Ishikawa (cell line): ENCODE results near the gene ATP6V0B.

Source experiments
- CEBPB ChIP-seq: IDR thresholded peaks from 2 replicates; pipeline ENCODE4 v1.6.1; 2012
- CREB1 ChIP-seq: IDR thresholded peaks from 2 replicates; pipeline ENCODE4 v1.6.1; 2012; ENCODE audit warnings: low read depth
- EGR1 ChIP-seq: IDR thresholded peaks from 2 replicates; pipeline ENCODE4 v1.6.1; 2012
- EP300 ChIP-seq: IDR thresholded peaks from 2 replicates; pipeline ENCODE4 v1.6.1; 2012; ENCODE audit warnings: borderline replicate concordance
- FOXM1 ChIP-seq: IDR thresholded peaks from 2 replicates; pipeline ENCODE4 v1.6.1; 2012; ENCODE audit warnings: low read depth, borderline replicate concordance
- NFIC ChIP-seq: IDR thresholded peaks from 2 replicates; pipeline ENCODE4 v1.6.1; 2012
- RAD21 ChIP-seq: IDR thresholded peaks from 2 replicates; pipeline ENCODE4 v1.6.1; 2012; ENCODE audit warnings: low read depth
- REST ChIP-seq: IDR thresholded peaks from 2 replicates; pipeline ENCODE4 v1.6.1; 2012; ENCODE audit warnings: low read depth, mild to moderate bottlenecking
- TAF1 ChIP-seq: IDR thresholded peaks from 2 replicates; pipeline ENCODE4 v1.6.1; 2012; ENCODE audit warnings: low read depth, mild to moderate bottlenecking
- TCF12 ChIP-seq: IDR thresholded peaks from 2 replicates; pipeline ENCODE4 v1.6.1; 2012; ENCODE audit warnings: low read depth
- TEAD4 ChIP-seq: IDR thresholded peaks from 2 replicates; pipeline ENCODE4 v1.6.1; 2012
- YY1 ChIP-seq: IDR thresholded peaks from 2 replicates; pipeline ENCODE4 v1.6.1; 2012; ENCODE audit warnings: low read depth
- ZBTB7A ChIP-seq: IDR thresholded peaks from 2 replicates; pipeline ENCODE4 v1.6.1; 2012; ENCODE audit warnings: low read depth
- TF ChIP-seq, protein P1 (sequence below): IDR thresholded peaks from 2 replicates; pipeline ENCODE4 v1.6.1; 2012

The ATP6V0B gene

GRCh38 chr1:44024903-44025525 lies 50.3 kb downstream of the ATP6V0B start:
- TF ChIP-seq TEAD4 (no peak), RAD21 (no peak), EP300 (no peak), EGR1 (no peak), YY1 (no peak), NFIC (no peak), CREB1 (no peak)

DNA sequence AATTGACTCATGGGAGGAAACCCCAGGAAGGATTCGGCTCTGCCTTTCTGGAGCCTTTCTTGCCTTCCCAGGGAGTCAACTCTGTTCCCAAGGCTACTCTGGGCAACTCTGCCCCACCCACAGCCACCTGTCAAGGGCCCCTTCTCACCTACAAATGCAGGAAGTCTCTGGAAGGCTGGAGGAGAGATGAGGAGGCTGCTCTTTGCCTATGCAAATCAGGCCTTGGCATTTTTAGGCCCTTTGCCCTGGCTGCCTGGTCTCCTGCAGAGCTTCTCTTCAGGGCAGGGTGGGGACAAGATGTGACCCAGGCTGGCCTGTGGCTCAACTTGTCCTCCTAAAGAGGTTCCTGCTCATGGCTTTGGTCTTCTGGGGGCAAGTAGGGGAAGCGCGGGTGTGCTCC lies 51.1 kb downstream of the ATP6V0B start:
- TF ChIP-seq TAF1 (no peak), EP300 (no peak)
- TF ChIP-seq, protein P1, sequence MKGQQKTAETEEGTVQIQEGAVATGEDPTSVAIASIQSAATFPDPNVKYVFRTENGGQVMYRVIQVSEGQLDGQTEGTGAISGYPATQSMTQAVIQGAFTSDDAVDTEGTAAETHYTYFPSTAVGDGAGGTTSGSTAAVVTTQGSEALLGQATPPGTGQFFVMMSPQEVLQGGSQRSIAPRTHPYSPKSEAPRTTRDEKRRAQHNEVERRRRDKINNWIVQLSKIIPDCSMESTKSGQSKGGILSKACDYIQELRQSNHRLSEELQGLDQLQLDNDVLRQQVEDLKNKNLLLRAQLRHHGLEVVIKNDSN, result no peak

DNA sequence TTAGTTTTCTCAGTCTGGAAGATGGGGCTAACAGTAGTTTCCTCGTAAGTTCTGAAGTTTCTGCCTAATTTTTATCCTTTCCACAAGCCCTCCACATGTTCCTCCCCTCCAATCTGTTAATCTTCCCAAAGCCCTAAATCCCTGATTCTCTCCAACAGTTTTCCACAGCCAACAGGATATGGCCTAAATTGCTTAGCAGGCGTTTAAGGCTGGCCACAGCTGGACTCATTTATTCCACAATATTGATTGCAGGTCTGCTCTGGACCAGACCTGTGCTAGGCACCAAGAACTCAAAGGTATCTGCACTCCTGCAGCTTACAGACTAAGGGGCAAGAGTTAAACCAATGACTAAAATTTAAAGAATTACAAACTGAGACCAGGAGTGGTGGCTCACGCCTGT lies 52.6 kb downstream of the ATP6V0B start:
- TF ChIP-seq YY1 (no peak), FOXM1 (no peak), ZBTB7A (no peak), EP300 (no peak), REST (no peak), TAF1 (no peak), CREB1 (no peak), EGR1 (no peak), CEBPB (no peak), TCF12 (no peak)
